ENCODE data around the gene KRT38. TPM values are rescaled to one million over a fixed set of nuclear protein-coding genes. Genes with fewer than 3 reads are reported as not detected.

Gene KRT38
- total RNA-seq, 4 donors from 2014 or later = 1.3 to 1.8 TPM; not detected in 2

DNA sequence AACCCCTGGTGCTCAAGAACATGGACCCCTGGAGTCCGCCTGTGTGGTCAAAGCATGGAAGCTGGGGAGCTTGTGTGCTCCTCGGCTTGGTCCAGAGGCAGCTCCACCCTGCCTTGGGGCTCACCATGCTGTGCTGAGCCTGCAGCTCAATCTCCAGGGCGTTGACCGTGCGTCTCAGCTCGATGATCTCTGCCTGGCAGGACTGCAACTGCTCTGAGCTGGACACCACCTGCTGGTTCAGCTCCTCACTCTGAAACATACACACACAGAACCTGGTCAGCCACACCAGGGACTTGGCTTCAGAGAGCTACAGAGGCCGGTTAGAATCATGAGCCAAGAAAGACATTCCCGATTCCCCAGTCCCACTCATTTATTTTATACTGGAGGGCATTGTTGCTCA is 37.5 kb upstream of the KRT38 start:
- H3K4me3 ChIP-seq (ENCODE audit: low read depth, poor library complexity, severe bottlenecking) = no peak overlapping the region
- no peak for DNase-seq (ENCODE audit: low spot score in 2 of 2)
- intact Hi-C loops (cut with DNase I; ENCODE audit: low total_unique reads) = no loop called here
- WGBS, 2 donors = 83 to 96% methylated on average over 4 to 8 of the region's 8 CpGs
- TF ChIP-seq POLR2A (IDR thresholded peaks at IDR 0.05) = no peak
- TF ChIP-seq, protein P1, sequence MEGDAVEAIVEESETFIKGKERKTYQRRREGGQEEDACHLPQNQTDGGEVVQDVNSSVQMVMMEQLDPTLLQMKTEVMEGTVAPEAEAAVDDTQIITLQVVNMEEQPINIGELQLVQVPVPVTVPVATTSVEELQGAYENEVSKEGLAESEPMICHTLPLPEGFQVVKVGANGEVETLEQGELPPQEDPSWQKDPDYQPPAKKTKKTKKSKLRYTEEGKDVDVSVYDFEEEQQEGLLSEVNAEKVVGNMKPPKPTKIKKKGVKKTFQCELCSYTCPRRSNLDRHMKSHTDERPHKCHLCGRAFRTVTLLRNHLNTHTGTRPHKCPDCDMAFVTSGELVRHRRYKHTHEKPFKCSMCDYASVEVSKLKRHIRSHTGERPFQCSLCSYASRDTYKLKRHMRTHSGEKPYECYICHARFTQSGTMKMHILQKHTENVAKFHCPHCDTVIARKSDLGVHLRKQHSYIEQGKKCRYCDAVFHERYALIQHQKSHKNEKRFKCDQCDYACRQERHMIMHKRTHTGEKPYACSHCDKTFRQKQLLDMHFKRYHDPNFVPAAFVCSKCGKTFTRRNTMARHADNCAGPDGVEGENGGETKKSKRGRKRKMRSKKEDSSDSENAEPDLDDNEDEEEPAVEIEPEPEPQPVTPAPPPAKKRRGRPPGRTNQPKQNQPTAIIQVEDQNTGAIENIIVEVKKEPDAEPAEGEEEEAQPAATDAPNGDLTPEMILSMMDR (IDR thresholded peaks at IDR 0.05) = no peak

DNA sequence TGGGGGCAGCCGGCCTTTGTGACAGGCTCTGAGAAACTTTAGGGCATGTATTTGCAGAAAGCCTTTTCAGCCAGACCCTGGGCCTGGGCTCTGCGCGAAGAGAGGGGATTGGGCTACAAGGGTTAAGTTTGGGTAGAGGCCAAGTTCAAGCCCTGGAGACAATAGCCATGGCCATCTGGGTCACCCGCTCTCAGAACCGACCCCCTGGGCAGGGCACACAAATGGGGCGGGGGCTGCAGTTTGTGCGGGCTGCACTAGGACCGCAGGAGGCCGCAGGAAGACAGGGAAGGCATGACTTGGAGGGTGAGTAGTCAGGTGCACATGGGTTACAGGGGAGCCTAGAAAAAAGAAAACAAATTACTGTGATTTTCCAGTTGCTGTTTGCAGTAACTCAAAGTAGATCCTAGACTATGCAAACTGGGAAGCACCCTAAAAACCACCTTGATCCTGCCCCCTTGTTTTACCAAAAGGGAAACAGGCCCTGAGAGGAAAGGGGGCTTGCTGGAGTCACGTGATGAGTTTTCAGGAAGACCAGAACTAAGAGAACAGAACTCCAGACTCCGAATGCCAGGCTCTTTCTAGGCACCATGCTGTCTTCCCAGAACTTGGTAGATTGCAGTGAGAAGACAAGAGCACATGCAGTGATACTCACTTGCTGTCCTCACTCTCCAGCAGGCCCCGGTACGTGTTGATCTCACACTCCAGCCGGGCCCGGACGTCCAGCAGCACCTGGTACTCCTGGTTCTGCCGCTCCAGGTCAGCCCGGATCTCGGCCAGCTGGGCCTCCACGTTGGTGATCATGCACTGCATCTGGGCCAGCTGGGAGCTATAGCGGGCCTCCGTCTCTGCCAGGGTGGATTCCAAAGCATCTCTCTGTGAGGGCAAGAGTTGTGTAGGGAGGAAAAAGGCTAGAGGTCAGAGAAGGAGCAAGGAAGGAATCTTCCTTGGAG is 36.4 kb upstream of the KRT38 start:
- intact Hi-C loops (cut with DNase I; ENCODE audit: low total_unique reads) = no loop called here
- H3K4me3 ChIP-seq (ENCODE audit: low read depth, poor library complexity, severe bottlenecking) = no peak overlapping the region
- DNase-seq (ENCODE audit: low spot score in 2 of 2) = no peak
- no peak for TF ChIP-seq POLR2A (IDR thresholded peaks at IDR 0.05)
- TF ChIP-seq, protein P1 (IDR thresholded peaks at IDR 0.05) = no peak
- WGBS, 2 donors = 87 to 90% methylated on average over 22 of the region's 22 CpGs

DNA sequence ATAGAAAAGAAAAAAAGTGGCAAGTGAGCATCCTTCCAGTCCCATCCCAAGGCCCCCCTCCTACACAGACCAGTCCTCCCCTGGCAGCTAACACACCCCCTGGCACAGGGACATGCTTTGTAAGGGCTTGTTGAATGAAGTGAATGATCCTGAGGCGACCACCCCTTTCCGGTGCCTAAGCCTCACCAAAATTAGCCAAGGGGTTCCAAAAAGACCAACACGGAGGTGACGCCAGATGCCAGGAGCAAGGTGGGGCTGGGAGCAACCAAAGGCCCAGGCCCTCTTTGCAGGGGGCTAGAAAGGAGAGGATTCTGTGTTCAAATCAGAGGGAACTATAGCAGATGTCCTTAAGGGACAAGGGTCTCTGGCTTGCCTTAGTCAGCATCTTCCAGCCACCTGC is 34.6 kb upstream of the KRT38 start:
- intact Hi-C loops (cut with DNase I; ENCODE audit: low total_unique reads) = no loop called here
- no peak for TF ChIP-seq POLR2A (IDR thresholded peaks at IDR 0.05)
- TF ChIP-seq, protein P1 (IDR thresholded peaks at IDR 0.05) = no peak
- no peak for DNase-seq (ENCODE audit: low spot score in 2 of 2)
- 91 to 92% methylated on average over 4 of the region's 4 CpGs for WGBS, 2 donors
- H3K4me3 ChIP-seq (ENCODE audit: low read depth, poor library complexity, severe bottlenecking) = no peak overlapping the region

DNA sequence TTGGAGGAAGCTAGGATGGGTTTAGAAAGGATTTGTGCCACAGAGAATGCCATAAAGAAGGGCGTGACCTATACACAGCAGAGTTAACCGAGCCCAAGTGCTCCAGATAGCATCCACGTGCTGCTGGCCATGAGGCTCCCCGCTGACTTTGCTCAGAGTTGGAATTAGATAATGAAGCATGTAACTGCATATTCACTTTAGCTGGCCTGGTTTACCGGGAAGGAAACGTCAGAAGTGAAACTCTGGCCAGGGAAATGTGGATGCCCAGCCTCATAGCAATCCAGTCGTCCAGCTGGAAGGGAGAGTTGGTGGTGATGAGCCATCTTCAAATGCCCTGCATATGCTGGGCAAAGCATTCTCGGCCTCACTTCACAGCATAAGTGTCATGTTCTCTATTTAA is 34.1 kb upstream of the KRT38 start:
- intact Hi-C loops (cut with DNase I; ENCODE audit: low total_unique reads) = no loop called here
- 66 to 72% methylated on average over 8 of the region's 8 CpGs for WGBS, 2 donors
- no peak overlapping the region for H3K4me3 ChIP-seq (ENCODE audit: low read depth, poor library complexity, severe bottlenecking)
- TF ChIP-seq, protein P1 (IDR thresholded peaks at IDR 0.05) = no peak
- TF ChIP-seq POLR2A (IDR thresholded peaks at IDR 0.05) = no peak
- no peak for DNase-seq (ENCODE audit: low spot score in 2 of 2)

DNA sequence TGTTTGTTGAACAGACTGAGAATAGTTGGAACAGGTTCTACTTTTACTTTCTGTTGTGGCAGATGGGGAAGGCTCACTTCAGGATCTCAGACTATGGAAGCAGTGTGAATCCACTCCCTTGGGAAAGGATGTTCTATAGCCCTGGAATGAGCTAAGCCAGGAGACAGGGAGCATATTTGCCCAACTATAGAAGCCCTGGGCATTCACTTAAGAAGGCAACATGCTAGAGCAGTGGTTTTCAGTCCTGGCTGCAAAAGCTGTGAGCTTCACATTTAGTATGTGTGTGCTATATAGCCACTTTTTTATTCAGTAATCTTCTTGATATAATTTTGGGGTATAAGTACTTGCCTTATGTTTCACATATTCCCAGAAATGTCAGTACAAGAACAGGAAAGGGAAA is 27.6 kb upstream of the KRT38 start:
- no peak for DNase-seq (ENCODE audit: low spot score in 2 of 2)
- H3K4me3 ChIP-seq (ENCODE audit: low read depth, poor library complexity, severe bottlenecking) = no peak overlapping the region
- no peak for TF ChIP-seq POLR2A (IDR thresholded peaks at IDR 0.05)
- TF ChIP-seq, protein P1 (IDR thresholded peaks at IDR 0.05) = no peak
- intact Hi-C loops (cut with DNase I; ENCODE audit: low total_unique reads) = no loop called here
